ENCODE results near the gene MYLK4.

The MYLK4 gene

GRCh38 chr6:2784061-2784460, 33.3 kb upstream of the MYLK4 start:
- Mint-ChIP-seq H3K27me3 (no peaks in the 10 kb centered on the region), H3K27ac (no peak overlapping the region), H3K4me3 (no peak overlapping the region), H3K9me3 (no peaks in the 10 kb centered on the region), H3K36me3 (peaks cover 54% of the 10 kb centered on the region), H3K4me1 (no peaks in the 10 kb centered on the region)
- ATAC-seq, result no peak

- H3K4me3 Mint-ChIP-seq, result no peak overlapping the region
- H3K27ac Mint-ChIP-seq, result no peak overlapping the region
- H3K4me1 Mint-ChIP-seq, result no peaks in the 10 kb centered on the region
- H3K36me3 Mint-ChIP-seq, result peaks cover 55% of the 10 kb centered on the region
- H3K27me3 Mint-ChIP-seq, result no peaks in the 10 kb centered on the region
- H3K9me3 Mint-ChIP-seq, result no peaks in the 10 kb centered on the region
- ATAC-seq, result no peak
Observed at GRCh38 chr6:2783188-2783963, 32.7 kb upstream of the MYLK4 start.

- Mint-ChIP-seq H3K9me3 (no peaks in the 10 kb centered on the region), H3K36me3 (peaks cover 52% of the 10 kb centered on the region), H3K27ac (no peak overlapping the region), H3K27me3 (no peaks in the 10 kb centered on the region), H3K4me3 (no peak overlapping the region), H3K4me1 (peaks cover 1% of the 10 kb centered on the region)
- ATAC-seq, result no peak
Observed at GRCh38 chr6:2782825-2783187, 32.1 kb upstream of the MYLK4 start.

- peaks cover 48% of the 10 kb centered on the region for H3K36me3 Mint-ChIP-seq
- H3K27me3 Mint-ChIP-seq, result no peaks in the 10 kb centered on the region
- no peaks in the 10 kb centered on the region for H3K9me3 Mint-ChIP-seq
- ATAC-seq, result no peak
- H3K27ac Mint-ChIP-seq, result no peak overlapping the region
- H3K4me3 Mint-ChIP-seq, result no peak overlapping the region
- H3K4me1 Mint-ChIP-seq, result peaks cover 6% of the 10 kb centered on the region
Observed at GRCh38 chr6:2782356-2782708, 31.6 kb upstream of the MYLK4 start.

GRCh38 chr6:2781685-2782355, 31.1 kb upstream of the MYLK4 start:
- Mint-ChIP-seq H3K4me1 (peaks cover 6% of the 10 kb centered on the region), H3K27ac (no peak overlapping the region), H3K27me3 (no peaks in the 10 kb centered on the region), H3K36me3 (peaks cover 43% of the 10 kb centered on the region), H3K4me3 (no peak overlapping the region), H3K9me3 (no peaks in the 10 kb centered on the region)
- no peak for ATAC-seq

- no peaks in the 10 kb centered on the region for H3K27me3 Mint-ChIP-seq
Observed at GRCh38 chr6:2780102-2780737, 29.5 kb upstream of the MYLK4 start.

GRCh38 chr6:2777249-2777648, 26.5 kb upstream of the MYLK4 start:
- peaks cover 37% of the 10 kb centered on the region for H3K36me3 Mint-ChIP-seq
- H3K9me3 Mint-ChIP-seq, result no peaks in the 10 kb centered on the region
- H3K4me1 Mint-ChIP-seq, result peaks cover 27% of the 10 kb centered on the region
- H3K27me3 Mint-ChIP-seq, result no peaks in the 10 kb centered on the region
- no peak overlapping the region for H3K4me3 Mint-ChIP-seq
- no peak for ATAC-seq
- H3K27ac Mint-ChIP-seq, result no peak overlapping the region

More at GRCh38 chr6:2780102-2780737, 29.5 kb upstream of the MYLK4 start:
- Mint-ChIP-seq H3K9me3 (no peaks in the 10 kb centered on the region), H3K36me3 (peaks cover 38% of the 10 kb centered on the region), H3K27ac (no peak overlapping the region), H3K4me3 (no peak overlapping the region), H3K4me1 (peaks cover 9% of the 10 kb centered on the region)
- no peak for ATAC-seq

- no peak overlapping the region for H3K4me3 Mint-ChIP-seq
- peaks cover 31% of the 10 kb centered on the region for H3K36me3 Mint-ChIP-seq
- H3K4me1 Mint-ChIP-seq, result peaks cover 32% of the 10 kb centered on the region
- H3K27ac Mint-ChIP-seq, result no peak overlapping the region
- H3K9me3 Mint-ChIP-seq, result no peaks in the 10 kb centered on the region
- no peak for ATAC-seq
- no peaks in the 10 kb centered on the region for H3K27me3 Mint-ChIP-seq
Observed at GRCh38 chr6:2775003-2775402, 24.3 kb upstream of the MYLK4 start.

GRCh38 chr6:2773449-2773848, 22.7 kb upstream of the MYLK4 start:
- ATAC-seq, result no peak
- peaks cover 24% of the 10 kb centered on the region for H3K36me3 Mint-ChIP-seq
- peaks cover 38% of the 10 kb centered on the region for H3K4me1 Mint-ChIP-seq
- H3K27ac Mint-ChIP-seq, result no peak overlapping the region
- H3K4me3 Mint-ChIP-seq, result no peak overlapping the region
- H3K9me3 Mint-ChIP-seq, result no peaks in the 10 kb centered on the region
- no peaks in the 10 kb centered on the region for H3K27me3 Mint-ChIP-seq

GRCh38 chr6:2772840-2773239, 22.1 kb upstream of the MYLK4 start:
- H3K4me3 Mint-ChIP-seq, result no peak overlapping the region
- H3K36me3 Mint-ChIP-seq, result peaks cover 24% of the 10 kb centered on the region
- no peaks in the 10 kb centered on the region for H3K27me3 Mint-ChIP-seq
- no peak overlapping the region for H3K27ac Mint-ChIP-seq
- no peaks in the 10 kb centered on the region for H3K9me3 Mint-ChIP-seq
- no peak for ATAC-seq
- H3K4me1 Mint-ChIP-seq, result peaks cover 43% of the 10 kb centered on the region

- H3K36me3 Mint-ChIP-seq, result peaks cover 24% of the 10 kb centered on the region
- no peaks in the 10 kb centered on the region for H3K27me3 Mint-ChIP-seq
- H3K4me3 Mint-ChIP-seq, result no peak overlapping the region
Observed at GRCh38 chr6:2771079-2771478, 20.4 kb upstream of the MYLK4 start.

GRCh38 chr6:2770171-2770570, 19.4 kb upstream of the MYLK4 start:
- Mint-ChIP-seq H3K27ac (no peak overlapping the region), H3K9me3 (no peaks in the 10 kb centered on the region), H3K36me3 (peaks cover 20% of the 10 kb centered on the region), H3K4me3 (no peak overlapping the region), H3K27me3 (no peaks in the 10 kb centered on the region), H3K4me1 (peaks cover 46% of the 10 kb centered on the region)
- no peak for ATAC-seq

More at GRCh38 chr6:2771079-2771478, 20.4 kb upstream of the MYLK4 start:
- Mint-ChIP-seq H3K9me3 (no peaks in the 10 kb centered on the region), H3K4me1 (peaks cover 50% of the 10 kb centered on the region), H3K27ac (no peak overlapping the region)
- ATAC-seq, result no peak

- ATAC-seq, result no peak
- Mint-ChIP-seq H3K4me3 (peak overlapping the region; percentile 48), H3K27ac (no peak overlapping the region), H3K36me3 (peaks cover 8% of the 10 kb centered on the region), H3K27me3 (no peaks in the 10 kb centered on the region), H3K9me3 (no peaks in the 10 kb centered on the region), H3K4me1 (peaks cover 47% of the 10 kb centered on the region)
Observed at GRCh38 chr6:2768696-2769095, 18.0 kb upstream of the MYLK4 start.

- no peak for ATAC-seq
- Mint-ChIP-seq H3K9me3 (no peaks in the 10 kb centered on the region), H3K4me3 (peak overlapping the region; percentile 66), H3K36me3 (peaks cover under 1% of the 10 kb centered on the region), H3K27me3 (no peaks in the 10 kb centered on the region), H3K4me1 (peaks cover 39% of the 10 kb centered on the region), H3K27ac (no peak overlapping the region)
Observed at GRCh38 chr6:2767657-2768524, 17.2 kb upstream of the MYLK4 start.

All from stimulated activated memory B cell treated with anti-CD40 and anti-IgM and Interleukin-4, amounts not matched to agents 10 μg/mL and 1 μg/mL and 100 μg/mL, for 72 hours (primary cell).